GM12865 (cell line): ENCODE data around the gene DCBLD1.

Experiments used
- DNase-seq: peaks from one replicate; pipeline ENCODE4 v3.0.0; 2010; ENCODE audit warnings: low read depth
- H3K4me3 ChIP-seq: 2 replicates; pipeline ENCODE4 v1.5.1; 2011; ENCODE audit warnings: mild to moderate bottlenecking, low read depth, low read length, control low read depth
- TF ChIP-seq, protein P1 (sequence below): IDR thresholded peaks from 2 replicates; pipeline ENCODE4 v1.5.1; 2011; ENCODE audit warnings: low read length, control low read depth, low read depth, inconsistent platforms; ENCODE audit not compliant: insufficient read depth; ENCODE audit errors: missing control alignments

The DCBLD1 gene

DNA sequence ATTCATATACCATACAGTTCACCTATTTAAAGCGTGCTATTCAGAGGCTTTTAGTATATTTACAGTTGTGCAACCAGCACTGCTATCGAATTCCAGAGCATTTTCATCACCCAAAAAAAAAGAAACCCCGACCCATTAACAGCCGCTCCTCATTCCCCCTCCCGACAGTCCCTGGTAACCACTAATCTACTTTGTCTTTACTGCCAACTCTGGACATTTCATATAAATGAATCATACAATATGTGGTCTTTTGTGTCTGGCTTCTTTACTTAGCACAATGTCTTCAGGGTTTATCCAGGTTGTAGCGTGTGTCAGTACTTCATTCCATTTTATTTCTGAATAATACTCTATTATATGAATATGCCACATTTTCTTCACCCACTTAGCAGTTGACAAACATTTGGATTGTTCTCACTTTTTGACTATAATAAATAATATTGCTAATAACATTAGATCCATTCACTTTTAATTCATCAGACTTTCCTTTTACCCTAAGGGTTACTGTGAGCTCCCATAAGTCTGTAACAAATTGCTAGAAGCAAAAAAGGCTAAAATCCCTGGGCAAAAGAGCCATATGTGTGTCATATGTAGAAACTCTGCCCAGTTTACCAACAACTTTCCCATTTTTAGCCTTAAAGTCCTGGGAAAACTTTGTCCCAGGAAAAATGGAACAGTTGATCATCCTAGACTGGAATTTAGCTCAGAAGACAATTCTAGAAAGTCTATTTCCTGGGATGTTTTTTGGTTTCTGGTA, 33.6 kb upstream of the DCBLD1 start:
- H3K4me3 ChIP-seq, result no peak overlapping the region
- DNase-seq, result no peak
- TF ChIP-seq, protein P1, sequence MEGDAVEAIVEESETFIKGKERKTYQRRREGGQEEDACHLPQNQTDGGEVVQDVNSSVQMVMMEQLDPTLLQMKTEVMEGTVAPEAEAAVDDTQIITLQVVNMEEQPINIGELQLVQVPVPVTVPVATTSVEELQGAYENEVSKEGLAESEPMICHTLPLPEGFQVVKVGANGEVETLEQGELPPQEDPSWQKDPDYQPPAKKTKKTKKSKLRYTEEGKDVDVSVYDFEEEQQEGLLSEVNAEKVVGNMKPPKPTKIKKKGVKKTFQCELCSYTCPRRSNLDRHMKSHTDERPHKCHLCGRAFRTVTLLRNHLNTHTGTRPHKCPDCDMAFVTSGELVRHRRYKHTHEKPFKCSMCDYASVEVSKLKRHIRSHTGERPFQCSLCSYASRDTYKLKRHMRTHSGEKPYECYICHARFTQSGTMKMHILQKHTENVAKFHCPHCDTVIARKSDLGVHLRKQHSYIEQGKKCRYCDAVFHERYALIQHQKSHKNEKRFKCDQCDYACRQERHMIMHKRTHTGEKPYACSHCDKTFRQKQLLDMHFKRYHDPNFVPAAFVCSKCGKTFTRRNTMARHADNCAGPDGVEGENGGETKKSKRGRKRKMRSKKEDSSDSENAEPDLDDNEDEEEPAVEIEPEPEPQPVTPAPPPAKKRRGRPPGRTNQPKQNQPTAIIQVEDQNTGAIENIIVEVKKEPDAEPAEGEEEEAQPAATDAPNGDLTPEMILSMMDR, result no peak

GRCh38 chr6:117449549-117450439, 32.7 kb upstream of the DCBLD1 start:
- no peak overlapping the region for H3K4me3 ChIP-seq
- peak; percentile 78 for DNase-seq

DNA sequence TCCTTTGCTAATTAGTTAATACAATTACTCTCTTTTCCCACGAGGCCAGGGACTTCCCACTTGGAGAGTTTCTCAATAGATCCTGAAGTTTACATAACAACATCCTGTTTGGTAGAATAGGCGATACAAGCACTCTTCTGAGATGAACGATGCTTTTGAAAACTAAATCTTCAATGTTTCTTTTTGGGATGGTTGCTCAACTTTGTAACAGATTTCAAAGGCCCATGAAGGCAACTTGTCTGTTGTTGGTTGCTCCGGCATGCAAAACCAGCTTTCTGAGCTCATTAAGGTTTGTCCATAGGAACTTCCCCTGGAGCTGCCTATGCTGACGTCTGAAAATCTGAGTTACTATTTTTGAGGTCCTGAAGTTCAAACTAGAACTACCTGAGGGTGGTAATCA, 30.8 kb upstream of the DCBLD1 start:
- H3K4me3 ChIP-seq, result no peak overlapping the region
- no peak for DNase-seq
- TF ChIP-seq, protein P1, result no peak

More at GRCh38 chr6:117449549-117450439, 32.7 kb upstream of the DCBLD1 start:
- TF ChIP-seq, protein P1, result peak; percentile 61

DNA sequence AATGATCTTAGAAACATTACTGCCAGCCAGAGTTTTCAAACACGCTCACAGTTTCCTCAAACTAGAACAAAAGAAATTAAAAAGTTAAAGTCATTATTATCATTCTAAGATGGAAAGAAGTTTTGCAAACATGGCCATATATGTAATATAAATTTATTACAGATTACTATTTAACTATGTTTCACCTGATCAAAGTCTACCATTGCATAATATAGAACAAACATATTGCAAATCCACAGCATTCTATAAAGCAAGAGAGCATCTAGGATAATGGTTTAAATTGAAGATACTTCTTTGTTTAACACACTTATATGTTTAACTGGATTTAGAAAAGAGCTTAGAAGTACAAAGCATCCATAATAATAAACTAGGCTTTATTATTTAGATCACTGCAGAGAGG, 26.2 kb upstream of the DCBLD1 start:
- TF ChIP-seq, protein P1, result no peak
- no peak overlapping the region for H3K4me3 ChIP-seq

DNA sequence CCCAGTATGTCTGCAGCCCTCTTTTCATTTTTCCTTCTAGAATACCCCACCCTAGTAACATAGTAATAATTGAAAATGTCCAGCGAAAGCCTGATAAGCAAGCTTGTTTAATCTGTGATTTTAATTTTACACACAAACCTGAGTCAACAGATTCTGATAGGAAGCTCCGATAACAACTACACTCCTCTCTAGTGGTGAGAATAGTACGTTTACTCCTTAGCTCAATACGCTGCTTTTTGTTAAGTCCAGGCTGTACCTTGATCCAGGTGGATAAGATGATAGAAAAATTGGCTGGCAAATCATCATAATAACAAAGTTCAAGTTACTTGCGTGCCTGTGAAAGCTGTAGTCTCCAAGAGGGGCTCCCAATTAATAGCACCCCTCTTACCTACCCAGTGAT, 25.5 kb upstream of the DCBLD1 start:
- no peak overlapping the region for H3K4me3 ChIP-seq
- TF ChIP-seq, protein P1, result no peak
- DNase-seq, result no peak

More for the DNA sequence above, 26.2 kb upstream of the DCBLD1 start:
- no peak for DNase-seq

DNA sequence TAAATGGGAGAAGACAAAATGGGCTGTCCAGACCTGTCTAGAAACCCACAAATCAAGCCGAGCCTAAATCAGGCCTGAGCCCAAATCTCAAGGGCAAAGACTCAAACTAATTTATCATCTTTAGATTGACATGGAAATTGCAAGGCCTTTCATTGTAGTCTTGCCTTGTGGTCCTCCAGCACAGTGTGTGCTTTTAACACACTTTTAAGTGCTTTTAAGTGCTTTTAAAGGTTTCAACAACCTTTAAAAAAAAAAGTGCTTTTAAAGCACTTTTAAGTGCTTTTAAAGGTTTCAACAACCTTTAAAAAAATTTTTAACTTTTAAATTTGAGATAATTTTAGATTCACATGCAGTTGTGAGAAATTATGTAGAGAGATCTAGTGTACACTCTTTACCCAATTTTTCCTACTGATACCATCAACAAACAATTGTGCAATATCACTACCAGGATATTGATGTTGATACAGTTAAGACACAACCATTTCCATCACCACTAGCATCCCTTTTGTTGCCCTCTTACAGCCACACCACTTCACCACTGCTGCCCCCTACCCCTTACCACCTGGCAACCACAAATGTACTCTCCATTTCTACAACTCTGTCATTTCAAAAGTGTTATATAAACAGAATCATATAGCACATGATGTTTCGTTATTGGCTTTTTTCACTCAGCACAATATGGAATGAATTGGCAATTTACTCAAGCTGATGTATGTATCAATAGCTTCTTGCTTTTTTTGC, 23.1 kb upstream of the DCBLD1 start:
- no peak overlapping the region for H3K4me3 ChIP-seq
- TF ChIP-seq, protein P1, result no peak
- no peak for DNase-seq
